GM19239 (cell line): ENCODE results near the gene TOP2A.
A peak's percentile ranks its signal among the peaks of the same experiment; 100 is the strongest.
"Not testable (repeated sequence)": the region's sequence is repeated elsewhere in the genome, so short reads cannot be mapped to it uniquely, and the experiment has no call there.

ENCODE experiments used
- DNase-seq: peaks from one replicate; pipeline ENCODE4 v3.0.0; 2011; ENCODE audit warnings: low spot score; ENCODE audit not compliant: insufficient read length
- FAIRE-seq: peaks from 2 replicates; lab custom pipeline; 2011; peaks lifted over from hg19 to GRCh38; lab: Jason Lieb, UNC

TOP2A gene

DNA sequence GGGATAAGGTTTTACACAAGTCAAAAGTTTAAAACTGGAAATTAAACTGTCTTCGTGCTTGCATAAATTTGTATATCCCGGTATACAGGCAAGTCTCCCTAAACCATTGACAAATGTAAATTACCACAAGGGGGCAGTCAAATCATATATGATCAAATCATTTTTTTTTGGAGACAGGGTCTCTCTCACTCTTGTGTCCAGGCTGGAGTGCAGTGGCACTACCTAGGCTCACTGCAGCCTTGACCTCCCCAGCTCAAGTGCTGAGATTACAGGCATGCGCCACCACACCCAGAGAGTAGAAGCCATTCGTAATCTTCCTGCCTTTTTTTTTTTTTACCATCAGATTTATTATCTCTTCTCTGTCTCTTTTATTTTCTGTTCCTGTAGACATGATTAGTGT lies 18.5 kb downstream of the TOP2A start:
- FAIRE-seq (no peak), DNase-seq (no peak)

DNA sequence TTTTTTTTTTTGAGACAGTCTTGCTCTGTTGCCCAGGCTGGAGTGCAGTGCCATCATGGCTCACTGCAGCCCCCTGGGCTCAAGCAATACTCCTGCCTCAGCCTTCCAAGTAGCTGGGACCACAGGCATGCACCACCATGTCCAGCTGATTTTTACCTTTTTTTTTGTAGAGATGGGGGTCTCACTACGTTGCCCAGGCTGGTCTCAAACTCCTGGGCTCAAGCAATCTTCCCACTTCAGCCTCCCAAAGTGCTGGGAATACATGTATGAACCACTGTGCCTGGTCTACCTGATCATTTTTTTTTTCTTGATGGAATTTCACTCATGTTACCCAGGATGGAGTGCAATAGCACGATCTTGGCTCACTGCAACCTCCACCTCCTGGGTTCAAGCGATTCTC lies 31.1 kb downstream of the TOP2A start:
- not testable (repeated sequence) for FAIRE-seq, DNase-seq

DNA sequence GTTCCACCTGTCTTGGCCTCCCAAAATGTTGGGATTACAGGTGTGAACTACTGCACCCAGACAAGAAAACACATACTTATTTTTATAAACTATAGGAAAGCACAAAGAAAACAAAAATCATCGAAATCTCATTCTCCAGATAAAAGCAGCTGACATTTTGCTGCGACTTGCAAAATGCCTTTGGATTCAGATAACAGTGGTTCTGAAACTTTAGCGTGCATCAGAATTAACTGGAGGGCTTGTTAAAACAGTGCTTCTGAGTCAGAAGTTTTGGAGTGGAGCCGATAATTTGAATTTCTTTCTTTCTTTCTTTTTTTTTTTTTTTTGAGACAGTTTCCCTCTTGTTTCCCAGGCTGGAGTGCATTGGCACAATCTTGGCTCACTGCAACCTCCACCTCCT lies 35.4 kb downstream of the TOP2A start:
- FAIRE-seq (no peak), DNase-seq (no peak)

DNA sequence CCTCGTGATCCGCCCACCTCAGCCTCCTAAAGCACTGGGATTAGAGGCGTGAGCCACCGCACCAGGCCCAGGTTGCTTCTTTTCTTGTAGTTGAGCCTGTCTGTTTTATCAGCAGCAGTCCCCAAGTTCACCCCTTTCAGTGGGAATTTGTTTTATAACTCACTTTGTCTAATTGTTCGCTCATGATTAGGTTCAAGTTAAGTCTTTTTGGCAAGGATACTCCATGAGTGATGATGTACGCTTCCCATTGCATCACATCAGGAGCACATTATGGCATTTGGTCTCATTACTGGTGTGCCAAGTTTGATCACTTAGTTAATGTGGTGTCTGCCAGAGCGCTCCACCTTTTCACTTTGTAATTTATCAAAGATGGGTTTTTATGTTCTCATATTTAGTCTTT lies 38.7 kb downstream of the TOP2A start:
- FAIRE-seq (no peak), DNase-seq (no peak)

DNA sequence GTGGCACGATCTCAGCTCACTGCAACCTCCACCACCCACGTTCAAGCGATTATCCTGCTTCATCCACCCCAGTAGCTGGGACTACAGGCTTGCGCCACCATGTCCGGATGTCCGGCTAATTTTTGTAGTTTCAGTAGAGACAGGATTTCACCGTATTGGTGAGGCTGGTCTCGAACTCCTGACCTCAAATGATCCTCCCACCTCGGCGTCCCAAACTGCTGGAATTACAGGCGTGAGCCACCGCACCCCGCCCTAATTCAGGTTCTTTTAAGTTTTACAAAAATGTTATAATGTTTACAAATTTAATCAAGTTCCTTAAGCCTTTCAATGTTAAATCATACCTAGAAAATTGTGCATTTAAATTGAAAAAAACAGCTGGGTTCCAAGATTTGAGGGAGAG lies 39.9 kb downstream of the TOP2A start:
- DNase-seq, result no peak
- FAIRE-seq, result no peak

DNA sequence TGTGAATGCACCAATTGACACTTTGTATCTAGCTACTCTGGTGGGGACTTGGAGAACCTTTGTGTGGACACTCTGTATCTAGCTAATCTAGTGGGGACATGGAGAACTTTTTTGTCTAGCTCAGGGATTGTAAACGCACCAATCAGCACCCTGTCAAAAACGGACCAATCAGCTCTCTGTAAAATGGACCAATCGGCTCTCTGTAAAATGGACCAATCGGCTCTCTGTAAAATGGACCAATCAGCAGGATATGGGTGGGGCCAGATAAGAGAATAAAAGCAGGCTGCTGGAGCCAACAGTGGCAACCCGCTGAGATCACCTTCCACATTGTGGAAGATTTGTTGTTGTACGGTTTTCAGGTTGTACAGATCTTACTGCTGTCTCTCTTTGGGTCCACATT lies 41.2 kb downstream of the TOP2A start:
- not testable (repeated sequence) for FAIRE-seq

DNA sequence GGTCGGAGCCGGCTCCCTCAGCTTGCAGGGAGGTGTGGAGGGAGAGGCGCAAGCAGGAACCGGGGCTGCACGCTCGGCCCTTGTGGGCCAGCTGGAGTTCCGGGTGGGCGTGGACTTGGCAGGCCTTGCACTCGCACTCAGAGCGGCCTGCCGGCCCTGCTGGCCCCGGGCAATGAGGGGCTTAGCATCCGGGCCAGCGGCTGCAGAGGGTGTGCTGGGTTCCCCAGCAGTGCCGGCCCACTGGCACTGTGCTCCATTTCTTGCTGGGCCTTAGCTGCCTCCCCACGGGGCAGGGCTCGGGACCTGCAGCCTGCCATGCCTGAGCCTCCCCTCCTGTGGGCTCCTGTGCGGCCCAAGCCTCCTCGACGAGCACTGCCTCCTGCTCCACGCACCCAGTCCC lies 41.9 kb downstream of the TOP2A start:
- not testable (repeated sequence) for DNase-seq, FAIRE-seq

More for the DNA sequence above, 41.2 kb downstream of the TOP2A start:
- DNase-seq, result not testable (repeated sequence)

DNA sequence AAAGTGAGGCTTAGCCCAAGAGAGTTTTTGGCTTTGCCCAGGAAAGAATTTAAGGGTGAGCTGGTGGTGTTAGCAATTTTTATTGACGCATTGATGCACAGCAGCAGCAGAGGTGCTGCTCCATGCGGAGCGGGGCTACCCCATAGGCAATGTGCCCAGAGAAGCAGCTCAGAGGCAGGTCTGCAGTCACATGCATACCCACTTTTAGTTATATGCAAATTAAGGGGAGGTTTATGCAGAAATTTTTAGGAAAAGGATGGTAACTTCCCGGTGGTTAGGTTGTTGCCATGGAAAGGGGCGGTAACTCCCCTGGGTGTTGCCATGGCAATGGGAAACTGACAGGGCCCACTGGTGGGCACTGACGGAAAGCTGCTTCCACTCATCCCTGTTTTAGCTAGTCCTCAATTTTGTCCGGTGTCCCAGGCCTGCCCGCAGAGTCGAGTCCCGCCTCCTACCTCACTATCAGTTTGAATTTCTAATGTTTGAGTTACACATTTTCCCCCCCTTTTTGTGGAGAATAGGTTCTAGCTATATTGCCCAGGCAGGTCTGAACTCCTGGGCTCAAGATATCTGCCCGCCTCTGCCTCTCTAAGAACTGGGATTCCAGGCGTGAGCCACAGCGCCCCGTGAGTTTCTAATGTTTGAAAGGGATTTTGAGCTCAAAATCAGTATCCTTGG lies 42.7 kb downstream of the TOP2A start:
- FAIRE-seq (no peak), DNase-seq (no peak)

DNA sequence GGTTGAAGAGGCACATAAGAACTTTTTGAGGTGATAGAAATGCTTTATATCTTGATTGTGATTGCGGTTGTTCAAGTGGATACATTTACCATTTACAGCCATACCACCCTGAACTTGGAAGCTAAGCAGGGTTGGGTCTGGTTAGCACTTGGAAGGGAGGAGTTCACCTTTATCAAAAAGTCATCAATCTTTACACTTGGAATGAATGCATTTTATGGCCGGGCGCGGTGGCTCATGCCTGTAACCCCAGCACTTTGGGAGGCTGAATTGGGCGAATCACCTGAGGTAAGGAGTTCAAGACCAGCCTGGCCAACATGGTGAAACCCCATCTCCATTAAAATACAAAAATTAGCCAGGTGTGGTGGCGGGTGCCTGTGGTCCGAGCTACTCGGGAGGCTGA lies 43.7 kb downstream of the TOP2A start:
- FAIRE-seq, result no peak
- DNase-seq, result no peak

DNA sequence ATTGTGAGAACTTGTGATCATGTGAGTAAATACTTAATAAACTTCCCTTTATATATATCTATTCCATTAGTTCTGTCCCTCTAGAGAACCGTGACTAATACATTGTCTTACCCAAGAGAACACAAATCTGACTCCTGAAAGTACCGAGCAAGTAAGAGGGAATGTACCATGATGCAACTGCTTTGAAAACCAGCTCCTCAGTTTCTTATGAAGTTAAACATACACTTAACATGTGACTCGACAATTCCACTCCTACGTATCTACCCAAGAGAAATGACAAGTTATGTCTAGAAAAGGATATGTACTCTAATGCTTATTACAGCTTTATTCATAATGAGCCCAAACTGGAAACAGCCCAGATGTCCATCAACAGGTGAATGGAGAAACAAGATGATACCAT lies 44.4 kb downstream of the TOP2A start:
- DNase-seq, result no peak
- FAIRE-seq, result no peak

DNA sequence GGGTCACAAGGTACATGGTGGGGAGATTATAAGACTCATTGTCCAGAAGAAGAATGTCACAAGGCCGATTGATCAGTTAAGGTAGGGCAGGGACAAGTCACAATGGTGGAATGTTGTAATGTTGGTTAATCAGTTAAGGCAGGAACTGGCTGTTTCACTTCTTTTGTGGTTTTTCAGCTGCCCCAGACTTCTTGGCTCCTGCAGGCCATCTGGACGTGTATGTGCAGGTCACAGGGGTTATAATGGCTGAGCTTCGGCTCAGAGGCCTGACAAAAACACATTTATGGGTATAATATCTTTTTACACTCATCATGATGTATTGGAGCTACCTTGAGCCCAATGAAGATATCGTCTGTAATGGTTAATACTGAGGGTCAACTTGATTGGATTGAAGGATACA lies 45.1 kb downstream of the TOP2A start:
- DNase-seq, result not testable (repeated sequence)
- peak; percentile 14 for FAIRE-seq

DNA sequence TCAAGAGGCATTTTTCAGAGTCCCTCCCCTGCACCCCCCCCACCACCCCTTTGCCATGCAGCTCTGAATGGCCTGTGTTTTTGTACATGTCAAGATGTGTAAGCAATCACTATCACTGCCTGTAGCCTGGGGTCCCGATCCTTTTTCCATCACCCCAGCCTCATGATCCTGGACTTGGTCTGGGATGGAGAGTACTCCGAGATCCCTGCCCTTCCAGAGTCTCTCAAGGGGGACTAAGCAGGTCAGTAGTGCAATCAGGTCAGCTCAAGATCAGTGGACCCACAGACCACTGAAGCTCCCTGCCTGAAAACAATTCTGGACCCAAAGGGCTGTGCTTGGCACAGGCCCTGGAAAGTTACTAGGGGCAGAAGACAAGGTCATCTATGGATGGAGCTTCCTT lies 45.7 kb downstream of the TOP2A start:
- no peak for FAIRE-seq
- no peak for DNase-seq

DNA sequence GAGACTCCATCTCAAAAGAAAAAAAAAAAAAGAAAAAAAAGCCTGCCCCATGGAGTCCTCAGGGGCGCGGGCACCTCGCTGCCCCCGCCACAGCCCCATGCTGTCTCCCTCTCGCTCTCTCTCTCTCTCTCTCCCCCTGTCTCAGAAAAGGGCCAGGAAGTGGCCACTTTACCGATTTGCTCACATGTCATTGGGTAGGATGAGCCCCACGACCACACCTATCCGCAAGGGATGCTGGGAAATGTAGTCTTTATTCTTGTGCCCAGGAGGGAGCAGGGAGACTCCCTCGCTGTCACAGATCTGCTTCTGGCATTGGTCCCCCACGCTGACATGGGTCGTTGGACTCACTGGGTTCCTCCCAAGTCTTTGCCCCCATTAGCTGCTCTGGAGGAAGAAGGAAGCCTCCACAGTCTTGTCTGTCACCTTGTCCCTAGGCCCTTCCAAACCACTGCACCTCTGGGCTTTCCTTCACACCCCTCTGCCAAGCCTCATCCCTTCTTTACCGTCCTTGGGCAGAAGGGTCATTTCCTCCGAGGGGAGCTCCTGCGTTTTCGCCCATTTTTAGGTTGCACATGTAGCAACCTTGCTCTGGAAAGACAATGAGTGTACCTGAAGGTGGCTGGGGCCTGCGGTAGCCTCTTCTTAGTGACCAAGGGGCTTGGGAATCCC lies 46.3 kb downstream of the TOP2A start:
- DNase-seq (no peak), FAIRE-seq (no peak)

DNA sequence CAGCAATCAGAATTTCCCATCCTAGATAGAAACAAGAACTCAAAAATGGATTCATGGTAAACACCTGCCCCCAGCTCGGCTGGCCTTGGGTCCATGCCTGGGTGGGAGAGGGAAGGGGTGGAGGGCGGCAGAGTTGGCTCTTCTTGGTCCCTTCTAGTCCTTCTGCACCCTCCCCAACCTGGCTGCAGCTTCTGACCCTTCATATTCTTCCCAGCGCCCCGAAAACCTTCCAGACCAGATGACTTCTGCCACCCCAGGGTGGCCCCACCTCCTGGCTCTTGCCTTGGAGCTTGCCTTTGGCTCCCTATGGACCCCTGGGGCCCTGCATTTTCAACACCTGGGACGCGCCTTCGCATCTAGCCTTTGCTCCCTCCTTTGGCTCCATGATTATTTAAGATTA lies 47.8 kb downstream of the TOP2A start:
- FAIRE-seq (no peak), DNase-seq (no peak)

DNA sequence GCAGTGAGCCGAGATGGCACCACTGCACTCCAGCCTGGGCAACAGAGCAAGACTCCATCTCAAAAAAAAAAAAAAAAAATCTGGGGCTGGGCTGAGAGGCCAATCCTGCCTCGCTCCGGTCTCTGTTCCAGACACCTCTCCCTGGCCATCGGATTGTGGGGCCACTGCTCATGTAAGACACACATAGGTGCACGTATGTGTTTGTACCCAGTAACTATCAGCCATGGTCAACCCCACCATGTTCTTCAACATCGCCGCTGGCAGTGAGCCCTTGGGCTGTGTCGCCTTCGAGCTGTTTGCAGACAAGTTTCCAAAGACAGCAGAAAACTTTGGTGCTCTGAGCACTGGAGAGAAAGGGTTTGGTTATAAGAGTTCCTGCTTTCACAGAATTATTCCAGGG lies 50.0 kb downstream of the TOP2A start:
- not testable (repeated sequence) for DNase-seq, FAIRE-seq

DNA sequence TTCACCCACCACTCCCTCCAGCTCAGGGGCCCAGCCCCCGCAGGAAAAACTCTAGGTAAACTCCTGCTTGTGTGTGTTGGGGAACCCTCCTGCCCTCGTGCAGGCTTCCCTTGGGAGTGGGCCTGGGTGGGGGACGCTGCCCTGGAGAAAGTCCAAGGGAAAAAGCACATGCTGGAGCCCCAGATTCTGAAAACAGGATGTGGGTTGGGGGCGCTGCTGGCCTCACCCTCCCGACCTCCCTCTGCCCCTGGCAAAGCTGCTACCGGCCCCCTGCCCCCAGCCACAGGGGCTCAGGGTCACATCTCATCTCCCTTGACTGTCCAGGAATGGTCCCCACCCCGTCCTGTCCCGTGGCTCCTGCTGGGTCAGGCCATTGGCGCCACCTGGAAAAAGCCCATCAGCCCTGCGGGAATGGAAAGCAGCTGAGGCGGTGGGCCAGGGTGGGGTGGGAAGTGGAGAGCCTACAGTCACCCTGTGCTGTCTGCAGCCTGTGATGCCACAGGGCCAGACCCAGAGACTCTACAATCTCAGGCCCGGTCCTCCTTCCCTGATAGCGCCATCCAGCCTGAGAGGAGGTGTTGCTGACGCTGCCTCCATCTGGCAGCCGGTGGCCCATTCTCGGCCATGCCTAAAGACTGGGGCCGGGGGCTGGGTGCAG lies 50.7 kb downstream of the TOP2A start:
- FAIRE-seq (no peak), DNase-seq (no peak)

DNA sequence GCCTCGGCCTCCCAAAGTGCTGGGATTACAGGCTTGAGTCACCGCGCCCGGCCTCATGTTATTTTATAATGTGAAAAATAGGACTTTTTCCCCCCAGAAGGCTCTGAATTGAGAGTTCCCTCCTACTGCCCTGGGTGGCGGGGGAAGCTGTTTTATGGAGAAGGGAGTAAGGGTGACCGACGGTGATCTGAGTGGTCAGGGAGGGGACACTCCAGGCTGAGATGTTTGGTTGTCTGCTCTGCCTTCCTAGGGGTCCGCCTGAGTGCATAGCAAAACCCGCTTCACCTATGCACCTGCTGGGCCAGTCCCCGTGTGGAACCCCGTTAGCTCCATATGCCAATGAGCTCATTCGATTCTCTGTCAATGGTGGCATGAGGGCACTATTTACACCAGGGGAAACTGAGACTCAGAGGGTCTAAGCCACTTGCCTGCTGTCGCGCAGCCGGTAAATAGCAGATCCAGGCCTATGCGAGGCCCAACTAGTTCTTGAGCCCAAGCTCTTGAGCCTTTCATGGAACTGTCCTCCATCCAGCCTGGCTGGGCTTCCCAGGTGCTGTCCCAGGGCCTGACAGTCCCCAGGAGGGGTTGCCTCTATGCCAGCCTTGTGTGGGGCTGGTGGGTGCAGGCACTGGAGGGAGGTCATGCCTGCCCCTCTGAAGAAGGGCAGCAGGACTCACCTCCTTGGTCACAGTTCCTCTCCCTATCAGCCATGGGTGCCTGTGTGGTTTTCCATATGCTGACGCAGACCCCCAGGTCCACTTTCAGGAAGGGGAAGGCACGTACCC lies 51.4 kb downstream of the TOP2A start:
- FAIRE-seq, result no peak
- DNase-seq, result no peak

DNA sequence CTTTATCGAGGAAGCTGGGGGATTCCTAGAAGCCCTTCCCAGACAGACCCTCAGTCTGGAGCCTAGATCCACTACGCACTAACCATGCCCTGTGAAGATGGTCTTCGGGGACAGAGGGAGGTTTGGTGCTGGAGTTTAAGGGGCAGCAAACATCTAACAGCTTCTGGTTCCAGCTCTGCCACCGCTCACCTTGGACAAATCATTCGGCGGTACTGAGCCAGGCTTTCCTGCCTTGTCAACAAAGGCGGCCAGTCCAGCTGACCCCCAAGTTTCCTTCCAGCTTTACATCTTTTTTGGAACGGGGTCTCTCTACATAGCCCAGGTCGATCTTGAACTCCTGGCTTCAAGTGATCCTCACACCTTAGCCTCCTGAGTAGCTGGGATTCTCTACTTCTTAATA lies 52.8 kb downstream of the TOP2A start:
- no peak for DNase-seq
- no peak for FAIRE-seq

DNA sequence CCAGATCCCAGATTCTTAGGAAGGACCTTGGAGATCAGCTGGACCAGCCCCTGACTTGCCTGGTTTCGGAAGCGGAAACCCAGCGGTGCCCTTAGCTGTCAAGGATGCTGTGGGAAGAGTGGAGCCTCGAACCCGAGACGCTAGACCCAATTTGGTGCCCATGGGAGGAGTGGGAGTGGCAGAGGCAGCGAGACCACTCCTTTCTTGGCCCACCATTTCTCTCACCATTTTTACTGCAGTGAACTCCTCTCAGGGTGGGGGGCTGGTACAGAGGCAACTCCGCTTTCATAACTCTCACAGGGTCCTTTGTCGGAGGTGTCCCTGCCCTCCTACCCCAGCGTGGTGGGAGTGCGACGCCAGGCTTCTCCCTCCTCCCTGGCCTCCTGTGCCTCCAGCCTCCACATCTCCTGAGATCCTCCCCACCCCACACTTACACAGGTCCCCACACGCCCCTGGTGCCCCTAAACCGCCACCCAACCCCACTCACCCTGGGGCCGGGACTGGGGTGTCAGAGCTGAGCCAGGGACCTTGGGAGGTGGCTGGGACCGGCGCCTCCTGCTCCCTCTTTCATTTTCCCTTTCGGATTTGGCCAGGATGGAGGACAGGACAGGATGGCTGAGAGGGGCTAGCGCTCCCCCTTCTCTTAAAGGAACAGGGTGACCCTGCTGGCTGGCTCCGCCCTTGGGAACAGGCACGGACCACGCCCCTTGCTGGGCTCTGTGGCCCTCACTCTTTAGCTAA lies 53.4 kb downstream of the TOP2A start, which contains the start of gene GJD3:
GJD3 (minus strand) TSS at position 617 of the 741 bp plus-strand sequence. CDS start 922 bp downstream, outside the sequence.
- DNase-seq (no peak), FAIRE-seq (no peak)
